Measurements from ENCODE around the gene OPRPN. TPM values are rescaled to one million over a fixed set of nuclear protein-coding genes. Genes with fewer than 3 reads are reported as not detected.

Gene OPRPN
- total and polyA plus RNA-seq, 2 of the 4 experiments (the other 2 are of a cell fraction): not detected

DNA sequence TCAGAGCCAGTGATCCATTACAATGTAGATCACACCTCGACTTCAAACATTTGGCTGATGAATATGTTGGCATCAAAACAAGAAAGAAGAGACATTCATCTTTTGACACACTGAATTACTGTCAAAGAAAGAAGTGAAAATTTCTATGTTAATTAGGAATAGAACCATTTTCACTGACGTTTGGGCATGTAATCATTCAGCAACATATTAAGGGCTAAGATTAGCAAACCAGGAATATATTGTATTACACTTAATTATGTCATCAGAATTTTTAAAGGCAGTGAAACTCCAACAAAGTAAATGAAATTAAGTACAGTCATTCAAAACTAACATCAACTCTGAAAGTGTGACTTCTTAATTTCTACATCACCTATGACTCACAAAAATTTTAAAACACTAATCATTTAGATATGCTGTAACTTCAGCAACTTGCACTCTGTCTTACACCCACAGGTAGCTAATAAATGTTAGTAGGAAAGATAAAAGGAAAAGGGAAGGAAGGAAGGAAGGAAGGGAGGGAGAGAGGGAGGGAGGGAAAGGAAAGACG is 38.6 kb upstream of the OPRPN start:
- no peak overlapping the region for H2AK5ac ChIP-seq (ENCODE audit: low read depth, low read length)

More for the DNA sequence above, 38.6 kb upstream of the OPRPN start:
- ATAC-seq (ENCODE audit: low read depth) (no peak), DNase-seq (no peak)
- intact Hi-C loops (cut with micrococcal nuclease) (no loop called here), in situ Hi-C loops (cut with MboI; ENCODE audit: low sequenced_read_pairs) (no loop called here), dilution Hi-C loops (cut with HindIII; ENCODE audit: low sequenced_read_pairs, unreplicated experiment) (no loop called here)
- no peak overlapping the region for H3K4me2 ChIP-seq (ENCODE audit: low read depth, low read length)
- no peaks in the 10 kb centered on the region for H3K9me1 ChIP-seq (ENCODE audit: insufficient read depth, low read length)
- WGBS, 2 experiments (ENCODE audit: extremely low coverage in 2 of 2, insufficient read length in 1 of 2): no CpG with 5 or more reads among the region's 3 CpGs
- H3K27me3 ChIP-seq (ENCODE audit: control insufficient read depth, insufficient read depth, low read length): no peaks in the 10 kb centered on the region
- no TSS peak for BruUV-seq (replicated peaks)
- no peak overlapping the region for H2AK9ac ChIP-seq (replicated peaks; ENCODE audit: low read depth, low read length, poor library complexity)
- no peaks in the 10 kb centered on the region for H4K20me1 ChIP-seq (ENCODE audit: insufficient read depth, low read length)
- no peak overlapping the region for H2BK120ac ChIP-seq (ENCODE audit: low read depth, low read length)
- no peak overlapping the region for H3K4me3 ChIP-seq (ENCODE audit: insufficient read depth, low read depth, low read length)
- no peak overlapping the region for H3K18ac ChIP-seq (ENCODE audit: low read depth, low read length)
- no peak overlapping the region for H3K23ac ChIP-seq (ENCODE audit: low read depth, low read length)
- H2BK15ac ChIP-seq (ENCODE audit: low read depth, low read length): no peak overlapping the region
- no peak overlapping the region for H2AFZ ChIP-seq (replicated peaks; ENCODE audit: low read length, poor library complexity)
- H3K9me3 ChIP-seq (ENCODE audit: control insufficient read depth, insufficient read depth, low read length): no peaks in the 10 kb centered on the region
- POLR2A ChIA-PET (ENCODE audit: unreplicated experiment): no interaction called here
- H3K4me1 ChIP-seq (ENCODE audit: control insufficient read depth, insufficient read depth, low read length): no peaks in the 10 kb centered on the region
- H3K36me3 ChIP-seq (ENCODE audit: control insufficient read depth, insufficient read depth, low read length): no peaks in the 10 kb centered on the region
- no peak overlapping the region for H3K56ac ChIP-seq (ENCODE audit: extremely low read depth, insufficient read depth, low read length)
- CTCF ChIA-PET: no interaction called here
- no peak overlapping the region for H3K14ac ChIP-seq (replicated peaks; ENCODE audit: low read depth, low read length)
- H3K4ac ChIP-seq (ENCODE audit: low read depth, low read length): no peak overlapping the region
- H3K27ac ChIP-seq (ENCODE audit: insufficient read depth, low read length): no peak overlapping the region
- H4K91ac ChIP-seq (ENCODE audit: insufficient read depth, low read depth, low read length): no peak overlapping the region
- H3K79me1 ChIP-seq (ENCODE audit: low read depth in 1 of 2, low read length in 2 of 2): no peaks in the 10 kb centered on the region
- H4K5ac ChIP-seq (ENCODE audit: low read depth, low read length): no peak overlapping the region
- TF ChIP-seq, protein P1, sequence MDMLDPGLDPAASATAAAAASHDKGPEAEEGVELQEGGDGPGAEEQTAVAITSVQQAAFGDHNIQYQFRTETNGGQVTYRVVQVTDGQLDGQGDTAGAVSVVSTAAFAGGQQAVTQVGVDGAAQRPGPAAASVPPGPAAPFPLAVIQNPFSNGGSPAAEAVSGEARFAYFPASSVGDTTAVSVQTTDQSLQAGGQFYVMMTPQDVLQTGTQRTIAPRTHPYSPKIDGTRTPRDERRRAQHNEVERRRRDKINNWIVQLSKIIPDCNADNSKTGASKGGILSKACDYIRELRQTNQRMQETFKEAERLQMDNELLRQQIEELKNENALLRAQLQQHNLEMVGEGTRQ (IDR thresholded peaks at IDR 0.05; ENCODE audit: low read depth, low read length): no peak
- TF ChIP-seq BHLHE40 (IDR thresholded peaks at IDR 0.05; ENCODE audit: low read depth, low read length) (no peak), POLR2A (IDR thresholded peaks at IDR 0.05; ENCODE audit: low read depth, low read length) (no peak), RCOR1 (IDR thresholded peaks at IDR 0.05; ENCODE audit: insufficient replicate concordance, low read length) (no peak), SMC3 (IDR thresholded peaks at IDR 0.05; ENCODE audit: low read depth, low read length) (no peak), NFE2L2 (IDR thresholded peaks at IDR 0.05; ENCODE audit: low read depth, low read length) (no peak), FOS (IDR thresholded peaks at IDR 0.05; ENCODE audit: low read depth, low read length) (no peak), MAZ (IDR thresholded peaks at IDR 0.05; ENCODE audit: borderline replicate concordance, low read depth, low read length) (no peak), RFX5 (IDR thresholded peaks at IDR 0.05; ENCODE audit: low read depth, low read length) (no peak), MXI1 (IDR thresholded peaks at IDR 0.05; ENCODE audit: borderline replicate concordance, low read depth, low read length) (no peak), CHD1 (IDR thresholded peaks at IDR 0.05; ENCODE audit: low read depth, low read length) (no peak), RAD21 (IDR thresholded peaks at IDR 0.05; ENCODE audit: low read length) (no peak), MAFK (IDR thresholded peaks at IDR 0.05; ENCODE audit: low read depth, low read length) (no peak), CEBPB (IDR thresholded peaks at IDR 0.05; ENCODE audit: low read depth, low read length) (no peak)
- TF ChIP-seq, protein P2, sequence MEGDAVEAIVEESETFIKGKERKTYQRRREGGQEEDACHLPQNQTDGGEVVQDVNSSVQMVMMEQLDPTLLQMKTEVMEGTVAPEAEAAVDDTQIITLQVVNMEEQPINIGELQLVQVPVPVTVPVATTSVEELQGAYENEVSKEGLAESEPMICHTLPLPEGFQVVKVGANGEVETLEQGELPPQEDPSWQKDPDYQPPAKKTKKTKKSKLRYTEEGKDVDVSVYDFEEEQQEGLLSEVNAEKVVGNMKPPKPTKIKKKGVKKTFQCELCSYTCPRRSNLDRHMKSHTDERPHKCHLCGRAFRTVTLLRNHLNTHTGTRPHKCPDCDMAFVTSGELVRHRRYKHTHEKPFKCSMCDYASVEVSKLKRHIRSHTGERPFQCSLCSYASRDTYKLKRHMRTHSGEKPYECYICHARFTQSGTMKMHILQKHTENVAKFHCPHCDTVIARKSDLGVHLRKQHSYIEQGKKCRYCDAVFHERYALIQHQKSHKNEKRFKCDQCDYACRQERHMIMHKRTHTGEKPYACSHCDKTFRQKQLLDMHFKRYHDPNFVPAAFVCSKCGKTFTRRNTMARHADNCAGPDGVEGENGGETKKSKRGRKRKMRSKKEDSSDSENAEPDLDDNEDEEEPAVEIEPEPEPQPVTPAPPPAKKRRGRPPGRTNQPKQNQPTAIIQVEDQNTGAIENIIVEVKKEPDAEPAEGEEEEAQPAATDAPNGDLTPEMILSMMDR (conservative IDR thresholded peaks at IDR 0.05; ENCODE audit: low read depth, low read length): no peak
- TF ChIP-seq, protein P3, sequence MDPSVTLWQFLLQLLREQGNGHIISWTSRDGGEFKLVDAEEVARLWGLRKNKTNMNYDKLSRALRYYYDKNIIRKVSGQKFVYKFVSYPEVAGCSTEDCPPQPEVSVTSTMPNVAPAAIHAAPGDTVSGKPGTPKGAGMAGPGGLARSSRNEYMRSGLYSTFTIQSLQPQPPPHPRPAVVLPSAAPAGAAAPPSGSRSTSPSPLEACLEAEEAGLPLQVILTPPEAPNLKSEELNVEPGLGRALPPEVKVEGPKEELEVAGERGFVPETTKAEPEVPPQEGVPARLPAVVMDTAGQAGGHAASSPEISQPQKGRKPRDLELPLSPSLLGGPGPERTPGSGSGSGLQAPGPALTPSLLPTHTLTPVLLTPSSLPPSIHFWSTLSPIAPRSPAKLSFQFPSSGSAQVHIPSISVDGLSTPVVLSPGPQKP (IDR thresholded peaks at IDR 0.05; ENCODE audit: borderline replicate concordance, low read depth, low read length): no peak
- no peak overlapping the region for H2BK5ac ChIP-seq (ENCODE audit: low read depth, low read length, poor library complexity, severe bottlenecking)
- H2BK20ac ChIP-seq (ENCODE audit: low read depth, low read length): no peak overlapping the region
- H3K9ac ChIP-seq (ENCODE audit: low read depth, low read length): no peak overlapping the region
- H4K8ac ChIP-seq (ENCODE audit: low read depth in 2 of 2, low read length in 2 of 2): no peak overlapping the region

Measured in IMR-90 (cell line).